ENCODE data around the gene BACH2. TPM values are rescaled to one million over a fixed set of nuclear protein-coding genes. Genes with fewer than 3 reads are reported as not detected.

Gene BACH2
- total and polyA plus RNA-seq, 9 of the 15 experiments (the other 6 are each of a cell fraction or from before 2014, with no cell fraction given) = 0.06 to 3.1 (median 0.59) TPM

DNA sequence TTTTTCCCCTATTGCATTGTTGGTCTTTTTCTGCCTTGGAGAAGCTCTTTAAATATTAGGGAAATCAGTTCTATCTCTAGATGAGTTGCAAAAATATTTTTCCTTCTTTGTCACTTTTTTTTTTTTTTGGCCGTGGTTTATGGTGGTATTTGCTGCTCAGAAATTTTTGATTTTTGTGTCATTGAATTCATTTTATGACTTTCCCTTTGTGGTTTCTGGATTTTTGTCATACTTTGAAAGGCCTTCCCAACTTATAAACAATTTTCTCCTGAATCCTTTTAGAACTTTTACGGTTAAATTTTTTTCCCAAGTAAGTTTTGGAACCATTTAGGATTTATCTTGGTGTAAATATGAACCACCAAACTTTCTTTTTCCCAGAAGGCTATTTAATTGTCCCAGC is 256.7 kb downstream of the BACH2 start:
- intact Hi-C loops (cut with micrococcal nuclease) = no loop called here
- no peak for TF ChIP-seq ZNF699 (CRISPR knock-in tag; IDR thresholded peaks at IDR 0.05; ENCODE audit: insufficient replicate concordance)
- TF ChIP-seq, protein P1, sequence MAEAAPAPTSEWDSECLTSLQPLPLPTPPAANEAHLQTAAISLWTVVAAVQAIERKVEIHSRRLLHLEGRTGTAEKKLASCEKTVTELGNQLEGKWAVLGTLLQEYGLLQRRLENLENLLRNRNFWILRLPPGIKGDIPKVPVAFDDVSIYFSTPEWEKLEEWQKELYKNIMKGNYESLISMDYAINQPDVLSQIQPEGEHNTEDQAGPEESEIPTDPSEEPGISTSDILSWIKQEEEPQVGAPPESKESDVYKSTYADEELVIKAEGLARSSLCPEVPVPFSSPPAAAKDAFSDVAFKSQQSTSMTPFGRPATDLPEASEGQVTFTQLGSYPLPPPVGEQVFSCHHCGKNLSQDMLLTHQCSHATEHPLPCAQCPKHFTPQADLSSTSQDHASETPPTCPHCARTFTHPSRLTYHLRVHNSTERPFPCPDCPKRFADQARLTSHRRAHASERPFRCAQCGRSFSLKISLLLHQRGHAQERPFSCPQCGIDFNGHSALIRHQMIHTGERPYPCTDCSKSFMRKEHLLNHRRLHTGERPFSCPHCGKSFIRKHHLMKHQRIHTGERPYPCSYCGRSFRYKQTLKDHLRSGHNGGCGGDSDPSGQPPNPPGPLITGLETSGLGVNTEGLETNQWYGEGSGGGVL (CRISPR knock-in tag; IDR thresholded peaks at IDR 0.05) = no peak
- no peak for TF ChIP-seq MTF1 (CRISPR knock-in tag; IDR thresholded peaks at IDR 0.05; ENCODE audit: borderline replicate concordance)
- TF ChIP-seq BHLHE40 (IDR thresholded peaks at IDR 0.05; ENCODE audit: low read length) = no peak
- TF ChIP-seq SRSF7 (optimal IDR thresholded peaks at IDR 0.05; ENCODE audit: low read depth, low read length) = no peak
- TF ChIP-seq RBFOX2 (IDR thresholded peaks at IDR 0.05; ENCODE audit: low read depth, low read length) = no peak
- no peak for TF ChIP-seq NCOR1 (IDR thresholded peaks at IDR 0.05)
- TF ChIP-seq KDM5B (IDR thresholded peaks at IDR 0.05; ENCODE audit: insufficient replicate concordance, low read depth, low read length) = no peak
- TF ChIP-seq SRSF9 (IDR thresholded peaks at IDR 0.05; ENCODE audit: borderline replicate concordance, low read depth, low read length) = no peak
- TF ChIP-seq, protein P2, sequence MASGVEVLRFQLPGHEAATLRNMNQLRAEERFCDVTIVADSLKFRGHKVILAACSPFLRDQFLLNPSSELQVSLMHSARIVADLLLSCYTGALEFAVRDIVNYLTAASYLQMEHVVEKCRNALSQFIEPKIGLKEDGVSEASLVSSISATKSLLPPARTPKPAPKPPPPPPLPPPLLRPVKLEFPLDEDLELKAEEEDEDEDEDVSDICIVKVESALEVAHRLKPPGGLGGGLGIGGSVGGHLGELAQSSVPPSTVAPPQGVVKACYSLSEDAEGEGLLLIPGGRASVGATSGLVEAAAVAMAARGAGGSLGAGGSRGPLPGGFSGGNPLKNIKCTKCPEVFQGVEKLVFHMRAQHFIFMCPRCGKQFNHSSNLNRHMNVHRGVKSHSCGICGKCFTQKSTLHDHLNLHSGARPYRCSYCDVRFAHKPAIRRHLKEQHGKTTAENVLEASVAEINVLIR (CRISPR knock-in tag; IDR thresholded peaks at IDR 0.05) = no peak
- TF ChIP-seq, protein P3, sequence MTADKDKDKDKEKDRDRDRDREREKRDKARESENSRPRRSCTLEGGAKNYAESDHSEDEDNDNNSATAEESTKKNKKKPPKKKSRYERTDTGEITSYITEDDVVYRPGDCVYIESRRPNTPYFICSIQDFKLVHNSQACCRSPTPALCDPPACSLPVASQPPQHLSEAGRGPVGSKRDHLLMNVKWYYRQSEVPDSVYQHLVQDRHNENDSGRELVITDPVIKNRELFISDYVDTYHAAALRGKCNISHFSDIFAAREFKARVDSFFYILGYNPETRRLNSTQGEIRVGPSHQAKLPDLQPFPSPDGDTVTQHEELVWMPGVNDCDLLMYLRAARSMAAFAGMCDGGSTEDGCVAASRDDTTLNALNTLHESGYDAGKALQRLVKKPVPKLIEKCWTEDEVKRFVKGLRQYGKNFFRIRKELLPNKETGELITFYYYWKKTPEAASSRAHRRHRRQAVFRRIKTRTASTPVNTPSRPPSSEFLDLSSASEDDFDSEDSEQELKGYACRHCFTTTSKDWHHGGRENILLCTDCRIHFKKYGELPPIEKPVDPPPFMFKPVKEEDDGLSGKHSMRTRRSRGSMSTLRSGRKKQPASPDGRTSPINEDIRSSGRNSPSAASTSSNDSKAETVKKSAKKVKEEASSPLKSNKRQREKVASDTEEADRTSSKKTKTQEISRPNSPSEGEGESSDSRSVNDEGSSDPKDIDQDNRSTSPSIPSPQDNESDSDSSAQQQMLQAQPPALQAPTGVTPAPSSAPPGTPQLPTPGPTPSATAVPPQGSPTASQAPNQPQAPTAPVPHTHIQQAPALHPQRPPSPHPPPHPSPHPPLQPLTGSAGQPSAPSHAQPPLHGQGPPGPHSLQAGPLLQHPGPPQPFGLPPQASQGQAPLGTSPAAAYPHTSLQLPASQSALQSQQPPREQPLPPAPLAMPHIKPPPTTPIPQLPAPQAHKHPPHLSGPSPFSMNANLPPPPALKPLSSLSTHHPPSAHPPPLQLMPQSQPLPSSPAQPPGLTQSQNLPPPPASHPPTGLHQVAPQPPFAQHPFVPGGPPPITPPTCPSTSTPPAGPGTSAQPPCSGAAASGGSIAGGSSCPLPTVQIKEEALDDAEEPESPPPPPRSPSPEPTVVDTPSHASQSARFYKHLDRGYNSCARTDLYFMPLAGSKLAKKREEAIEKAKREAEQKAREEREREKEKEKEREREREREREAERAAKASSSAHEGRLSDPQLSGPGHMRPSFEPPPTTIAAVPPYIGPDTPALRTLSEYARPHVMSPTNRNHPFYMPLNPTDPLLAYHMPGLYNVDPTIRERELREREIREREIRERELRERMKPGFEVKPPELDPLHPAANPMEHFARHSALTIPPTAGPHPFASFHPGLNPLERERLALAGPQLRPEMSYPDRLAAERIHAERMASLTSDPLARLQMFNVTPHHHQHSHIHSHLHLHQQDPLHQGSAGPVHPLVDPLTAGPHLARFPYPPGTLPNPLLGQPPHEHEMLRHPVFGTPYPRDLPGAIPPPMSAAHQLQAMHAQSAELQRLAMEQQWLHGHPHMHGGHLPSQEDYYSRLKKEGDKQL (CRISPR knock-in tag; IDR thresholded peaks at IDR 0.05; ENCODE audit: borderline replicate concordance) = no peak
- no peak for TF ChIP-seq ZNF324 (CRISPR knock-in tag; IDR thresholded peaks at IDR 0.05)

More for the DNA sequence above, 256.7 kb downstream of the BACH2 start:
- BruUV-seq (replicated peaks) = no TSS peak
- Histone ChIP-seq H3K9me1 (ENCODE audit: control insufficient read depth, insufficient read depth, low read length) (no peaks in the 10 kb centered on the region), H3K4me1 (replicated peaks in 1 of 2; ENCODE audit: control insufficient read depth in 2 of 2, insufficient read depth in 2 of 2, low read length in 2 of 2) (peaks cover 0 to 15% of the 10 kb centered on the region in 2 experiments; a peak in 3 of 5 replicates), H3K27ac (ENCODE audit: extremely low read depth, low read depth, low read length) (no peak overlapping the region), H4K20me1 (replicated peaks; ENCODE audit: control insufficient read depth, insufficient read depth, low read length) (no peaks in the 10 kb centered on the region), H3K79me2 (ENCODE audit: control insufficient read depth, insufficient read depth, low read length) (no peaks in the 10 kb centered on the region), H3K4me3 (no peak overlapping the region), H3K9ac (ENCODE audit: insufficient read depth in 1 of 2, low read depth in 2 of 2, low read length in 2 of 2) (no peak overlapping the region), H3K27me3 (ENCODE audit: control insufficient read depth in 2 of 2, insufficient read depth in 2 of 2, low read length in 2 of 2) (no peaks in the 10 kb centered on the region), H3K9me3 (replicated peaks; ENCODE audit: control insufficient read depth, insufficient read depth, low read depth, low read length) (no peaks in the 10 kb centered on the region), H3K4me2 (ENCODE audit: insufficient read depth, low read length) (no peak overlapping the region), H2AFZ (ENCODE audit: low read depth, low read length) (no peak overlapping the region), H3K36me3 (ENCODE audit: control insufficient read depth, insufficient read depth, low read length) (no peaks in the 10 kb centered on the region)
- 7% methylated on average over 2 of the region's 2 CpGs for WGBS (ENCODE audit: insufficient coverage, low coverage, missing lambda C conversion rate)
- FAIRE-seq (no peak), ATAC-seq (no peak), DNase-seq (ENCODE audit: extremely low read depth in 1 of 4, low spot score in 3 of 4) (no peak)
- ChIA-PET POLR2A (no interaction called here), CTCF (ENCODE audit: low intra/inter-chr PET ratio) (no interaction called here)
- in situ Hi-C loops (cut with MboI) = no loop called here

All from K562 (cell line).